ENCODE results near the gene SMPX.
"Not testable (repeated sequence)": the region's sequence is repeated elsewhere in the genome, so short reads cannot be mapped to it uniquely, and the experiment has no call there.

SMPX gene

GRCh38 chrX:21757960-21758359 lies at the start of gene SMPX:
TSS of gene SMPX (minus strand) at chrX:21758116. CDS start at chrX:21754290, 3,826 bp downstream.
- no peak for DNase-seq

- no peak for DNase-seq
These were observed 48.8 kb upstream of the SMPX start for GRCh38 chrX:21806691-21807090.

GRCh38 chrX:21802839-21803238 lies 44.9 kb upstream of the SMPX start:
- no peak for DNase-seq

- no peak for DNase-seq
These were observed 44.2 kb upstream of the SMPX start for GRCh38 chrX:21802054-21802670.

- DNase-seq = no peak
These were observed 42.4 kb upstream of the SMPX start for GRCh38 chrX:21800344-21800770.

GRCh38 chrX:21799767-21800166 lies 41.9 kb upstream of the SMPX start:
- DNase-seq = no peak

GRCh38 chrX:21798677-21799219 lies 40.8 kb upstream of the SMPX start:
- DNase-seq = no peak

- DNase-seq = no peak
These were observed 24.1 kb upstream of the SMPX start for GRCh38 chrX:21781976-21782375.

GRCh38 chrX:21781525-21781924 lies 23.6 kb upstream of the SMPX start:
- no peak for DNase-seq

- DNase-seq = no peak
These were observed 21.2 kb upstream of the SMPX start for GRCh38 chrX:21779095-21779494.

GRCh38 chrX:21778236-21778635 lies 20.3 kb upstream of the SMPX start:
- DNase-seq = no peak

- DNase-seq = not testable (repeated sequence)
These were observed 17.2 kb upstream of the SMPX start for GRCh38 chrX:21775128-21775527.

- DNase-seq = not testable (repeated sequence)
These were observed 15.1 kb upstream of the SMPX start for GRCh38 chrX:21773036-21773435.

GRCh38 chrX:21770631-21771321 lies 12.9 kb upstream of the SMPX start:
- no peak for DNase-seq

- DNase-seq = no peak
These were observed 8.2 kb upstream of the SMPX start for GRCh38 chrX:21766101-21766500.

- DNase-seq = no peak
These were observed 6.1 kb upstream of the SMPX start for GRCh38 chrX:21764008-21764407.

- no peak for DNase-seq
These were observed 572 bp upstream of the SMPX start for GRCh38 chrX:21758488-21758887.

GRCh38 chrX:21756785-21757529 lies 959 bp downstream of the SMPX start:
- no peak for DNase-seq

GRCh38 chrX:21749924-21750323 lies 8.0 kb downstream of the SMPX start:
- no peak for DNase-seq

GRCh38 chrX:21748235-21748634 lies 9.7 kb downstream of the SMPX start:
- DNase-seq = no peak

- no peak for DNase-seq
These were observed 10.4 kb downstream of the SMPX start for GRCh38 chrX:21747558-21747957.

- no peak for DNase-seq
These were observed 12.2 kb downstream of the SMPX start for GRCh38 chrX:21745756-21746155.

- DNase-seq = no peak
These were observed 13.2 kb downstream of the SMPX start for GRCh38 chrX:21744721-21745120.

- DNase-seq = no peak
These were observed 13.9 kb downstream of the SMPX start for GRCh38 chrX:21744060-21744459.

Measured in NCI-H510A (cell line).